Measurements from ENCODE around the gene SRPK2.
"Not testable (repeated sequence)": the region's sequence is repeated elsewhere in the genome, so short reads cannot be mapped to it uniquely, and the experiment has no call there.

Gene SRPK2

GRCh38 chr7:105339404-105340323, 49.1 kb downstream of the SRPK2 start:
- no peak for DNase-seq (ENCODE audit: low read depth)

- no peak for DNase-seq (ENCODE audit: low read depth)
These were observed 51.2 kb downstream of the SRPK2 start for GRCh38 chr7:105337529-105337928.

- no peak for DNase-seq (ENCODE audit: low read depth)
These were observed 52.7 kb downstream of the SRPK2 start for GRCh38 chr7:105336009-105336408.

GRCh38 chr7:105332661-105333060, 56.1 kb downstream of the SRPK2 start:
- DNase-seq (ENCODE audit: low read depth): not testable (repeated sequence)

GRCh38 chr7:105330526-105330925, 58.2 kb downstream of the SRPK2 start:
- no peak for DNase-seq (ENCODE audit: low read depth)

GRCh38 chr7:105327201-105327600, 61.5 kb downstream of the SRPK2 start:
- DNase-seq (ENCODE audit: low read depth): no peak

GRCh38 chr7:105325216-105325904, 63.4 kb downstream of the SRPK2 start:
- DNase-seq (ENCODE audit: low read depth): no peak

GRCh38 chr7:105324606-105325005, 64.1 kb downstream of the SRPK2 start:
- not testable (repeated sequence) for DNase-seq (ENCODE audit: low read depth)

GRCh38 chr7:105323366-105323765, 65.4 kb downstream of the SRPK2 start:
- no peak for DNase-seq (ENCODE audit: low read depth)

- no peak for DNase-seq (ENCODE audit: low read depth)
These were observed 66.0 kb downstream of the SRPK2 start for GRCh38 chr7:105322655-105323277.

- DNase-seq (ENCODE audit: low read depth): no peak
These were observed 66.8 kb downstream of the SRPK2 start for GRCh38 chr7:105321754-105322455.

GRCh38 chr7:105320896-105321295, 67.8 kb downstream of the SRPK2 start:
- DNase-seq (ENCODE audit: low read depth): no peak

- DNase-seq (ENCODE audit: low read depth): no peak
These were observed 69.1 kb downstream of the SRPK2 start for GRCh38 chr7:105319578-105319977.

GRCh38 chr7:105316578-105317344, 72.0 kb downstream of the SRPK2 start:
- no peak for DNase-seq (ENCODE audit: low read depth)

GRCh38 chr7:105315357-105315756, 73.4 kb downstream of the SRPK2 start:
- no peak for DNase-seq (ENCODE audit: low read depth)

- no peak for DNase-seq (ENCODE audit: low read depth)
These were observed 79.2 kb downstream of the SRPK2 start for GRCh38 chr7:105309235-105310169.

GRCh38 chr7:105307163-105307672, 81.5 kb downstream of the SRPK2 start:
- no peak for DNase-seq (ENCODE audit: low read depth)

GRCh38 chr7:105306298-105306748, 82.4 kb downstream of the SRPK2 start:
- no peak for DNase-seq (ENCODE audit: low read depth)

GRCh38 chr7:105305633-105306032, 83.1 kb downstream of the SRPK2 start:
- DNase-seq (ENCODE audit: low read depth): no peak
